ENCODE results near the gene YJEFN3. TPM values are rescaled to one million over a fixed set of nuclear protein-coding genes. Genes with fewer than 3 reads are reported as not detected.

Gene YJEFN3
- polyA plus RNA-seq, 6 donors from 2014 or later: 0.17 TPM; not detected in 4

DNA sequence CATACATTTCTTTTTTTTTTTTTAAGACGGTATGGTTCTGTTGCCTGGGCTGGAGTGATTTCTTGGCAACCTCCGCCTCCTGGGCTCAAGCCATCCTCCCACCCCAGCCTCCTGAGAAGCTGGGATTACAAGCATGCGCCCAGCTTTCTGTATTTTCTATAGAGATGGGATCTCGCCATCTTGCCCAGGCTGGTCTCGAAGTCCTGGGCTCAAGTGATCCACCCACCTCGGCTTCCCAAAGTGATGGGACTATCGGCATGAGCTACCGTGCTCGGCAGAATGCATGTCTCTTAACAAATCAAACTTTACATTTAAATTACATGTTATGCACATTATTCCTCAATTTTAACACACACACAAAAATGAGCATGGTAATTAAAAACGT lies 11.5 kb upstream of the YJEFN3 start:
- DNase-seq (no peak), ATAC-seq (ENCODE audit: low read depth in 2 of 2) (no peak)
- H3K36me3 Mint-ChIP-seq: peaks cover 0 to 3% of the 10 kb centered on the region in 2 donors
- peak overlapping the region; percentile 91 to 98 (median 96) for H3K4me3 Mint-ChIP-seq
- H3K4me1 Mint-ChIP-seq: peaks cover 20 to 39% (median 21%) of the 10 kb centered on the region in 3 donors
- H3K9me3 Mint-ChIP-seq: no peaks in the 10 kb centered on the region
- peak overlapping the region in 1 of 6 donors; percentile 73 for H3K27ac Mint-ChIP-seq
- H3K27me3 Mint-ChIP-seq: no peaks in the 10 kb centered on the region

DNA sequence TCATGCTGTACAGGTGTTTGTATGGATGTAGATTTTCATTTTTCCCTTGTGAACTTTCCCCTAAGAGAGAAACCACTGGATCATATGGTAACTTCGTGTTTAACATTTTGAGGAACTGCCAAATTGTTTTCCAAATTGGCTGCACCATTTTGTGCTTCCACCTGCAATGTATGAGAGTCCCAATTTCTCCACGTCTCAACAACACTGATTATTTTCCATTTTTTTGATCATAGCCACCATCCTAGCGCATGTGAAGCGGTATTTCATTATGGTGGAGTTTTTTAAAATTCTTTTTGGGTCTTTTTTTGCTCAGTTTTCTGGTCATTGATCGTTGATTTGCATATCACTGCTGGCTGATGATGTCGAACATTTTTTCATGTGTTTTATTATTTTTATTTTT lies 7.7 kb upstream of the YJEFN3 start:
- H3K4me1 Mint-ChIP-seq: peaks cover 20 to 41% (median 25%) of the 10 kb centered on the region in 3 donors
- no peak for ATAC-seq (ENCODE audit: low read depth in 2 of 2)

DNA sequence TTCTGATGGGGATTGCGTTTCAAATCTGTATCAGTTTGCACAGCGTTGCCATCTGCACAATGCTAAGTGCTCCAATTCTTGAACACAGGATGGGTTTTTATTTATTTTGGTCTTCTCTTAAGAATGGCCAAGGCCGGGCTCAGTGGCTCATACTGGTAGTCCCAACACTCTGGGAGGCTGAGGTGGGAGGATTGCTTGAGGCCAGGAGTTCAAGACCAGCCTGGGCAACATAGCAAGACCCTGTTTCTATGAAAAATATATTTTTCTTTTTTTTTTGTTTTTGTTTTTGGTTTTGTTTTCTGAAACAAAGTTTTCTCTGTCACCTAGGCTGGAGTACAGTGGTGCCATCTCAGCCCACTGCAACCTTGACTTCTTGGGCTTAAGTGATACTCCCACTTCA lies 5.5 kb upstream of the YJEFN3 start:
- H3K9me3 Mint-ChIP-seq: no peaks in the 10 kb centered on the region
- peaks cover 0 to 3% of the 10 kb centered on the region in 2 donors for H3K36me3 Mint-ChIP-seq
- no peak for DNase-seq
- H3K4me3 Mint-ChIP-seq: peak overlapping the region in 1 of 8 donors; percentile 12
- no peak overlapping the region for H3K27ac Mint-ChIP-seq
- H3K4me1 Mint-ChIP-seq: peaks cover 17 to 32% (median 30%) of the 10 kb centered on the region in 3 donors
- no peaks in the 10 kb centered on the region for H3K27me3 Mint-ChIP-seq
- ATAC-seq (ENCODE audit: low read depth in 2 of 2): no peak

More for the DNA sequence above, 7.7 kb upstream of the YJEFN3 start:
- no peaks in the 10 kb centered on the region for H3K27me3 Mint-ChIP-seq
- H3K4me3 Mint-ChIP-seq: peak overlapping the region in 1 of 8 donors; percentile 27
- no peak for DNase-seq
- no peaks in the 10 kb centered on the region for H3K9me3 Mint-ChIP-seq
- peak overlapping the region in 2 of 6 donors; percentile 49 to 51 for H3K27ac Mint-ChIP-seq
- peaks cover 0 to 3% of the 10 kb centered on the region in 2 donors for H3K36me3 Mint-ChIP-seq

DNA sequence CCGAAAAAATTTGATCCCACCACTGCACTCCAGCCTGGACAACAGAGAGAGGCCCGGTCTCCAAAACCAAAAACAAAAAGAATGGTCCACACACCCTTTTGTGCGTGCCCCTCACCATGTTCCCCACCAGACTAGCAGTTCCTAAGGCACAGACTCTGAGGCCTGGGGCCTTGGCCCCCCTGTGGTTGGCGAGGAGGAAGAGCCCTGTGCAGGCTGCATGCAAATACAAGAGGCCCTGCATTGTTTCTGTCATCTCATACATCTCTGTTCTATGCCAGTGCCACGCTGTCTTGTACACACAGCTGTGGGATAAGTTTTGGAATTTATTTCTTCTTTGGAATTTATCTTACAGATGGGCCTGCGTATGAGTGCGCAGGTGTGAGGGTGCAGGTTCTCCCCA lies 4.7 kb upstream of the YJEFN3 start:
- DNase-seq (no peak), ATAC-seq (ENCODE audit: low read depth in 2 of 2) (no peak)
- H3K9me3 Mint-ChIP-seq: no peaks in the 10 kb centered on the region
- H3K4me1 Mint-ChIP-seq: peaks cover 17 to 30% (median 29%) of the 10 kb centered on the region in 3 donors
- H3K4me3 Mint-ChIP-seq: no peak overlapping the region
- no peaks in the 10 kb centered on the region for H3K27me3 Mint-ChIP-seq
- peaks cover 0 to 3% of the 10 kb centered on the region in 2 donors for H3K36me3 Mint-ChIP-seq
- no peak overlapping the region for H3K27ac Mint-ChIP-seq

DNA sequence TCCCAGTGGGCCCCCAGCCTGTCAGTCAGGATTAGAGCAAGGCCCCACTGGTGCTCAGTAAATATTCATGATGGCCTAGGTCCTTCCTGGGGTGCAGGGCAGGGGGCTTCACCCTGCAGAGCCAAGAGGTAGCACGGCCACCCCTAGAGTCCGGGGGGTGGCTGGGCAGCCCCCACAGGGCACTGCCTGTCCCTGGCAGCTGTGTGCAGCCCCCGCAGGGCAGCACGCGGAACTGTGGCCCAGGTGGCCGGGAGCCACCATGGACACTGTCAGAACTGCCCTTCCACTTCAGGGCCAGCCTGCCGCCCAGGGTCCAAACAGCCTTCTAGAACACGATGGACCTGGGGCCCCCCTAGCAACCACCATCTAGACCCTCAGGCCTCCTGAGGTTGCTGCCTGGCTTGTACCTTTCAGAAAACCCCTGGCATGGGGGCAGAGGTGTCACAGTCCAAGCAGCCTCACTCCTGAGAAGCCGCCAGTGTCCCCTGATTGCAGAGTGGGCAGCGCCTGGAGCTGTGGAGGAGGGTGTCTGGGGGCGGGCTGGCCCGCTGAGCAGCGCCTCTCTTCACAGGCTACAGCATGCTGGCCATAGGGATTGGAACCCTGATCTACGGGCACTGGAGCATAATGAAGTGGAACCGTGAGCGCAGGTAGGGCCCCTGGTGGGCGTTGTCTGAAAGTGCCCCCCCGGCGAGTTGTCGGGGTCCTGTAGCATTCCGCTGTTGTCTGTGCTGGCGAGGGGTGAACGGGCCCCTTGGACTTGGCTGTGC lies 2.9 kb upstream of the YJEFN3 start:
- ATAC-seq (ENCODE audit: low read depth in 2 of 2) (no peak), DNase-seq (no peak)
- Mint-ChIP-seq H3K36me3 (peaks cover 0 to under 1% of the 10 kb centered on the region in 2 donors), H3K27me3 (no peaks in the 10 kb centered on the region), H3K27ac (no peak overlapping the region), H3K4me1 (peaks cover 9 to 17% (median 13%) of the 10 kb centered on the region in 3 donors), H3K9me3 (no peaks in the 10 kb centered on the region), H3K4me3 (peak overlapping the region in 1 of 8 donors; percentile 47)

DNA sequence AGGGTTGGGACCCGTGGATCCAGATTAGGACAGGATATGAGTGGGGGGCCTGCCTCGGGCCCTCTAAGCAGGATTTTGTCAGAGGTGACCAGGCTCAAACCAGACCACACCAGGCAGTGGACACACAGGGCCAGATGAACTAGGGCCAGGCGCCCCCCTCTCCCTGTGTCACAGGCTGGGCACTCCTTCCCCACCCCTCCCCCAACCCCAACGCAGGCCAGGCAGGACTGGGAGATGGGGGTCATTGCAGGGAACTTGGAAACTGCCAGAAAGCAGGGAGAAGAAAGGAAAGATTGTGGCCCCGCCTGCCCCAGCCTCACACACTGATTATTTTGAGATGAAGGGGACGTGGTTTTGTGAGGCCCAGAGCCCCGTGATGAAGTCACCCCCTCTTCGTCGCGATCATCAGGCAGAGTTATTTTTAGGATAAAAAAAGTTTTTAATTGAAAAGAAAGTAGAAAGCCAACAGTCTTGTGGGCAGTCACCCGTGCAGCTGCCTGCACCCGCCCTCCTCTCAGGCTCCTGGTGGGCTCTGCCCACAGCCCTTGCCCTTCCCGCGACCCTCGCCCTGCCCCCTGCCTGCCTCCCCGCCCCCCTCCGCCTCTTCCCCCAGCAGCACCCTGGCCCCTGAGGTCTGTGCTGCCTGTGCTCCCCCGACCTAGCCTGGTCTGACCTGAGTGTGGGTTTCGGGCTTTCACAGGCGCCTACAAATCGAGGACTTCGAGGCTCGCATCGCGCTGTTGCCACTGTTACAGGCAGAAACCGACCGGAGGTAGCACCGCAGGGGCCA lies 1.9 kb upstream of the YJEFN3 start:
- DNase-seq: no peak
- no peak for ATAC-seq (ENCODE audit: low read depth in 2 of 2)
- Mint-ChIP-seq H3K4me1 (peaks cover 8 to 21% (median 11%) of the 10 kb centered on the region in 3 donors), H3K9me3 (no peaks in the 10 kb centered on the region), H3K27ac (peak overlapping the region in 3 of 6 donors; percentile 21 to 60 (median 26)), H3K36me3 (no peaks in the 10 kb centered on the region), H3K4me3 (peak overlapping the region in 1 of 8 donors; percentile 51), H3K27me3 (no peaks in the 10 kb centered on the region)

DNA sequence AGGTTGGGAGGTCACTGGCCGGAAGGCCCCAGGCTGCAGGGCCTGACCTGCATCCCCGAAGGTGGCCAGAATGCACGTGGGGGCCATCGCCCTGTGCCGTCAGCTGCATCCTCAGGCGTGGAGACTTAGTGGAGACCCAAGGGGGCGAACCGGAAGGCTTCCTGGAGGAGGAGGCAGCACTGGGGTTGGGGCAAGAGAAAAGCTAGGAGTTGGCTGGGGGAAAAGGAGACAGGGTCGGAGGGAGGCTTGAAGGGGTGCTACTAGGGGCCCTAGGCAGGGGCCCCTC lies 1.4 kb upstream of the YJEFN3 start:
- H3K36me3 Mint-ChIP-seq: no peaks in the 10 kb centered on the region
- ATAC-seq (ENCODE audit: low read depth in 2 of 2): no peak
- peak overlapping the region in 1 of 8 donors; percentile 51 for H3K4me3 Mint-ChIP-seq
- H3K27me3 Mint-ChIP-seq: no peaks in the 10 kb centered on the region
- DNase-seq: no peak
- no peaks in the 10 kb centered on the region for H3K9me3 Mint-ChIP-seq
- peak overlapping the region in 2 of 6 donors; percentile 60 to 71 for H3K27ac Mint-ChIP-seq
- peaks cover 12 to 26% (median 16%) of the 10 kb centered on the region in 3 donors for H3K4me1 Mint-ChIP-seq

DNA sequence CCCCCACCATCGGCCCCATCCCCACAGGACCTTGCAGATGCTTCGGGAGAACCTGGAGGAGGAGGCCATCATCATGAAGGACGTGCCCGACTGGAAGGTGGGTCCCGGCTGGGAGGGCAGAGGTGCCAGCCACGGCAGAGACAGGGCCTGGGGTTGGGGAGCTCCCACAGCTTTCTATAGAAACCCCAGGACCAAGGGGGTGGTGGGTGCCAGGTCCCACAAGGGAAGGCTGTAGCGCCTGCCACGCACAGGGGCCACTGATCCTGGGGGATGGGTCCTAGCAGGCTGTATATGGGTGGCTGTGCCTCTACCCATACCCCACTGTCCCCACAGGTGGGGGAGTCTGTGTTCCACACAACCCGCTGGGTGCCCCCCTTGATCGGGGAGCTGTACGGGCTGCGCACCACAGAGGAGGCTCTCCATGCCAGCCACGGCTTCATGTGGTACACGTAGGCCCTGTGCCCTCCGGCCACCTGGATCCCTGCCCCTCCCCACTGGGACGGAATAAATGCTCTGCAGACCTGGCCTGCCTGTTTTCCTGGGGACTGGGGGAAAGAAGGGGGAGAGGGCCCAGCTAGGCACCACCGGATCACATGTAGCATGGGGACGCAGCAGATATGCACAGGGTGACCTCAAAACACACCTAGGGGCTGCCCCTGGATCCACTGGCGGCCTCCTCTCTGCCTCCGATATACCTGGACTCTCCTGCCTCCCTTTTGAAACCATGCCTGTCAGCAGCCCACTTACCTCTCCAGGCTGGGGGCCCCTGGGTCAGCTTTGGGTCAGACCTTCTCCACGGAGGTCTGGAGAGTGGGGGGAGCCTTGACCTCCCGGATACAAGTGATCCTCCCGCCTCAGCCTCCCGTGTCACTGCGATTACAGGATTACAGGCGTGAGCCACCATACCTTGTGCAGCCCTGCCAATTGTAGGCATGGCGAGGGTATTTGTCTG lies 761 bp upstream of the YJEFN3 start:
- Mint-ChIP-seq H3K27me3 (no peaks in the 10 kb centered on the region), H3K4me3 (no peak overlapping the region), H3K27ac (peak overlapping the region in 2 of 6 donors; percentile 71 to 72), H3K36me3 (no peaks in the 10 kb centered on the region), H3K9me3 (no peaks in the 10 kb centered on the region), H3K4me1 (peaks cover 12 to 26% (median 13%) of the 10 kb centered on the region in 3 donors)
- no peak for ATAC-seq (ENCODE audit: low read depth in 2 of 2)
- DNase-seq: no peak

DNA sequence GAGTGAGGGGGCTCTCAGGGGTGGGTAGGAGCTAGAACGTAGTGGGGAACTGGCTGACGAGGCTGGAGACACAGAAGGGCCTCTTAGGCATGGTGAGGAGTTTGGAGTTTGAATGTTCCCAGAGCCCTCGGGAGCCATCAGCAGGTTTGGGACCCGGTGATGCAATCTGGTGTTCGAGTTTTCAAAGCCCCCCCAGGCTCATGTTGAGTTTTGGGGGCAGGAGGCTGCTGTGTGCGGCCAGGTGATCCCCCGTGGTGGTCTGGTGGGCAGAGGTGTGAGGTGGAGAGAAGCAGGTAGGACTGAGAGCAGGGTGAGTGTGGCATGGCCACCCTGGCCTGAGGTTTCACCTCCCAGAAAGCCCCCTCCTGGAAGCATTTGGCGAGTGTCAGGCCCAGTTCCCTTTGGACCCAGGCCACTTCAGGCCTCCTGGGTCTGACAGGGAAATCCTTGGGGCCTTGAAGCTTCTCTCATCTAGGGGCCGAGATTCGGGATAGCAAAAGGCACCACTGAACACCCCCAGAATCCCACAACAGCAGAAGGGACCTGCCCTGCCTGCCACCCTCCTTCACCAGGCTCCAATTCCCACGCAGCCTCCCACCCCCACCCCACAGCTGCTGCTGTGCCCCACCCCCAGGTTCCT lies 1.2 kb downstream of the YJEFN3 start:
- Mint-ChIP-seq H3K9me3 (peaks cover 0 to 1% (median 0%) of the 10 kb centered on the region in 7 donors), H3K4me1 (peaks cover 11 to 19% (median 19%) of the 10 kb centered on the region in 3 donors), H3K27me3 (no peaks in the 10 kb centered on the region), H3K36me3 (peaks cover 0 to 5% of the 10 kb centered on the region in 2 donors), H3K4me3 (peak overlapping the region in 1 of 8 donors; percentile 29), H3K27ac (peak overlapping the region in 2 of 6 donors; percentile 10 to 19)
- DNase-seq: no peak
- ATAC-seq (ENCODE audit: low read depth in 2 of 2): no peak

DNA sequence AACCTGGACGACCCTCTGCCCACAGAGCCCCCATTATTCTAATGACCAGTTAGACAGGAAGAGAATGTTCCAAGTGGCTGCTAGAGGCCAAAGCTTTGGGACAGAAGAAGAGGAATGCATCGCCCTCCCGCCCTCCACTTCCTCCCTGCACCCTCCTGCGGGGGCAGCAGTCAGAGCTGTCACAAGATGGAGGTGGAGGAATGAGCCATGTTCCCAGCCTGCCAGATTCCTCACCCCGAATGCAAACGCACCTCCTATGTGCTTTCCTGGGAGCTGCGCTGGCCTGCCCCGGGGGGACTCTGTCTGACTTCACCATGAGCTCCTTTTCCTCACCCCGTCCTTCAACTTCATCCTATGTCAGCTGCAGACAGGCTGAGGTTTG lies 1.7 kb downstream of the YJEFN3 start:
- Mint-ChIP-seq H3K4me3 (no peak overlapping the region), H3K36me3 (peaks cover 0 to 5% of the 10 kb centered on the region in 2 donors), H3K9me3 (peaks cover 0 to 1% (median 0%) of the 10 kb centered on the region in 7 donors), H3K27me3 (no peaks in the 10 kb centered on the region), H3K27ac (peak overlapping the region in 1 of 6 donors; percentile 82), H3K4me1 (peaks cover 11 to 19% (median 19%) of the 10 kb centered on the region in 3 donors)
- no peak for ATAC-seq (ENCODE audit: low read depth in 2 of 2)
- no peak for DNase-seq

DNA sequence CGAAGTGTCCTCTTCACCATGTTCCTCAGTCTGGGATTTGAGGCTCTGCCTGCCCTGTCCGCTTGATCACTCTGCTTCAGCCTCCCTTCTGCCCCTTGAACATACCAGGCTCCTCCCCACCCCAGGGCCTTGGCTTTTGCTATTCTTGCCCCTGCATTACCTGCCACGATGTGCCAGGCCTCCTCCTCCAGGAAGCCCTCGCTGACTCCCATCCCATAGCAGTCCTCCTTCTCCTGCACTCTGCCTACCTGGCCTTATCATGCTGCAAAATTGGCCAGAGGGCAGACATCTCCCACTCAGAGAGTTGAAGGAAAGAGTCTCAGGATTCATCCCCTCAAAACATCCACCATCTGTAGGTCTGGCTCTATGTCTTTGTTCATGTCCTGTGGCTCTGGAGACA lies 2.2 kb downstream of the YJEFN3 start:
- H3K27me3 Mint-ChIP-seq: no peaks in the 10 kb centered on the region
- ATAC-seq (ENCODE audit: low read depth in 2 of 2): no peak
- no peak overlapping the region for H3K4me3 Mint-ChIP-seq

DNA sequence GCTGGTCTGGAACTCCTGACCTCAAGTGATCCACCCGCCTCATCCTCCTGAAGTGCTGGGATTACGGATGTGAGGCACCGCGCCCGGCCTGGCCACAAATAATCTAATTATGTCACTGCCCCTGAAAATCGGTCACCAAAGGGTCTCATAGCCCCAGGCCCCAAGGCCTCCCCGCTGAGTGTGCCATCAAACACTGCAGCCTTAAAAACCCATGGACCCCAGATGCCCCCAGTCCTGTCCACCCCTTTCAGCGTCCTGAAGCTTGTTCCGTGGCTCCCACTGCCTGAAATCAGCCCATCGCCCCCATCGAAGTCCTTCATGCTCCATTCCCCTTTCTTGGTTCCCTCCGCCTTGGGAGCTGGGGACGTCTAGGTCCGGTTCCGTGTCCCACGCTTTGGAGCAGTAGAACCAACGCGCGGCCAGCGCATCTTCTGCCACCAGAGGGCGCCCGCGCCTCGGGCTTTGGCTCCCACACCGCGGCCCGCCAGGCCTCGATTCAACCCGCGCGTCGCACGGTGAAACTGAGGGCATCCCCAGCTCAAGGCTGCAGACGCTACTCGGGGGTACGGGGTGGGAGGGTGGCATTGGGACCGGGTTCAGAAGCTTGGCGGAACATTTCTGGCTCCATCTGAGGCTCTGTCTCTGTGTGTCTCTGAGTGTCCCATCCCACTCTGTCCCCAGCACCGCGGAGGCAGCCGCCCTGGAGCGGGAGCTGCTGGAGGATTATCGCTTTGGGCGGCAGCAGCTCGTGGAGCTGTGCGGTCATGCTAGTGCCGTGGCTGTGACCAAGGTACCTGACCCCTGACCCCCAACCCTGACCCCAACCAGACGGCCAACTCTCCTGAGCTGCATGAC lies 3.5 kb downstream of the YJEFN3 start:
- Mint-ChIP-seq H3K4me3 (peak overlapping the region in 2 of 8 donors; percentile 43 to 69), H3K27me3 (peaks cover 4 to 7% (median 6%) of the 10 kb centered on the region in 3 donors), H3K9me3 (peaks cover 0 to 1% (median 0%) of the 10 kb centered on the region in 7 donors), H3K4me1 (peaks cover 10 to 23% (median 16%) of the 10 kb centered on the region in 3 donors), H3K36me3 (peaks cover 0 to 5% of the 10 kb centered on the region in 2 donors), H3K27ac (peak overlapping the region in 5 of 6 donors; percentile 16 to 83 (median 63))
- DNase-seq (peak; percentile 78), ATAC-seq (ENCODE audit: low read depth in 2 of 2) (peak; percentile 93 to 94)

More for the DNA sequence above, 2.2 kb downstream of the YJEFN3 start:
- H3K36me3 Mint-ChIP-seq: peaks cover 0 to 5% of the 10 kb centered on the region in 2 donors
- H3K27ac Mint-ChIP-seq: peak overlapping the region in 2 of 6 donors; percentile 52 to 82
- DNase-seq: no peak
- H3K9me3 Mint-ChIP-seq: peaks cover 0 to 1% (median 0%) of the 10 kb centered on the region in 7 donors
- peaks cover 11 to 19% (median 19%) of the 10 kb centered on the region in 3 donors for H3K4me1 Mint-ChIP-seq

Data from naive B cell (primary cell).